Left cardiac atrium (tissue), 4 donors: ENCODE results near the gene CHST11. TPM values are rescaled to one million over a fixed set of nuclear protein-coding genes. Genes with fewer than 3 reads are reported as not detected.

Experiments
- ATAC-seq, 2 donors: fragments of 200-7000 bp; cut with Tn5 transposase; one replicate each; pipeline ENCODE4 v1.9.1; 2020; ENCODE audit warnings: mild to moderate bottlenecking in 2 of 2, moderate library complexity in 2 of 2
- DNase-seq: peaks from one replicate; pipeline ENCODE4 v3.0.0-alpha.2; 2020
- intact Hi-C, 2 donors: fragments of 100-400 bp; cut with DNase I; formaldehyde crosslinking; loops; one replicate each; pipeline versions ENCODE4 v1.14.1 to v1.15.1; 2022 to 2023
- total RNA-seq, 2 donors: library from RNA; stranded (reverse); fragmentation: NEBNext Ultra II Directional; extraction: Animal tissue kit (Norgen Biotek cat#: 25700); gene quantifications; one replicate each; pipeline ENCODE4 v1.2.1, GENCODE V29; 2021
- donor health status: DM: no; HTN: yes; CAD: no.
- donor health status: DM: no; HTN: yes; CAD: no; lungs with severe emphysema.
- donor health status: DM: yes; HTN: yes; CAD: no.
- donor health status: Dilated cardiomyopathy.

CHST11 gene
- total RNA-seq, 2 donors from 2014 or later, result 12.9 to 17.7 TPM

DNA sequence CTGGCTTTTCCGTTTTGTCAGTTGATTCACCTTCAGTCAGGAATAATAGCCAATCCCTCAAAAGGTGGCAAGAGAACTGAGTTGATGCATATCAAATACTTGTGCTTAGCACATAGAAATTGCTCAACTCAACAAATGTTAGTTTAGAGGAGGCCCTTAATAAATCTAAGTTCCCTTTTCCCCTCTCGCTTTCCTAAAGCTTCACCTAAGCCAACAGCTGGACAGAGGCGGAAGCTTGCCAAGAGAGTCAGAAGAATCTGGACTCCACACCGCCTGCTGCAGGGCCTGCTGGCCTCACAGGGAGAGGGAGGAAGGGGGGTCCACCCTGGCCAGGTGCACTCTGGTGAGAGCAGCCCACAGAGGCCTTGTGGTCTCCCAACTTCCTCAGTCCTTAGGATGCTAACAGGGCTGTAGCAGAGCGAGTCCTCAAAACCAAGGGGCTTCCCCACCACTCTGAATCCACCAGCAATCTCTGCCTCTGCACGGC is 213.1 kb downstream of the CHST11 start:
- intact Hi-C loops, result loop anchor here in 1 of 2 donors (5.0 to 10.0 kb wide), 2 partner anchors 195 to 213 kb away; partner anchors contain the start of gene CHST11
- peak in 1 of 2 donors; percentile 5 for ATAC-seq
- DNase-seq, result peak; percentile 50

DNA sequence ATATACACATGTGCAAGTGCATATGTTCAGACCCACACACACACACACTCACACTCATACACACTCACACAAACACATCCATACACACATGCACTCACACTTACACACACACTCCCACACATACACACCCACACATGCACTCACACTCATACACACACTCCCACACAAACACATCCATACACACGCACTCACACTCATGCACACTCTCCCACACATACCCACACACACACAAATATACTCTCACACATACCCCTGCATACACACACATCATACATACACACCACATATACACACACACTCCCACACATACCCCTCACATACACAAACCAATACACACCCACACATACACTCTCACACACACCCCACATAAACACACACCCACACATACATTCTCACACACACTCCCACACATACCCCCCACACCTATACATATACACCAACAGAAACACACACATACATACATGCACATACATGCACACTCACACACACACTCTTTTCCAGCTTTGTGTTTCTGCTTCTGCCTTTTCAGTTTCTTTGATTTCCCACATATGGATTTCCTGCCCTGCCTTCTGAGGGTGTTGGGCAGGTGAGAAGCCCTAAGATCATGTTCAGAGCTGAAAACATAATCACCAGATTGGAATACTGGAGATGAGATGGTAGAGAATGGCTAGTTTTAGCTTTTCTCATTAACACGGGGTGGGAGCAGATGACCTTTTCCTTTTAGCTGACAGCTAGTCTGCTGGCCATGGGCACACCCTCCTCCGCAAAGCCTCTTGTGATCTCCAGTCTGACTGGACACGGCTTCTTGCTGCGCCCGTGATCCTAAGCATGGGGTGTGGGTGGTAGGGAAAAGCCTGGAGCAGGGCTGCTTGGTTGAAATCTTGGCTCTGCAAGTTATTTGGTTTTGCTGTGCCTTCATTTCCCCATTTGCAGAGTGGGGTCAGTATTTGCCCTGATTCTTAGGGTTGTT is 214.0 kb downstream of the CHST11 start:
- peak; percentile 43 for DNase-seq
- ATAC-seq, result no peak
- intact Hi-C loops, result loop anchor here in 1 of 2 donors (10.0 kb wide), 1 partner anchor 194 kb away; no protein-coding TSS in a partner anchor

- intact Hi-C loops, result loop anchor here in 1 of 2 donors (10.0 kb wide), 1 partner anchor 193 kb away; no protein-coding TSS in a partner anchor
- peak; percentile 89 for DNase-seq
- peak; percentile 59 to 64 for ATAC-seq
These were observed 214.8 kb downstream of the CHST11 start for GRCh38 chr12:104671409-104672095.

DNA sequence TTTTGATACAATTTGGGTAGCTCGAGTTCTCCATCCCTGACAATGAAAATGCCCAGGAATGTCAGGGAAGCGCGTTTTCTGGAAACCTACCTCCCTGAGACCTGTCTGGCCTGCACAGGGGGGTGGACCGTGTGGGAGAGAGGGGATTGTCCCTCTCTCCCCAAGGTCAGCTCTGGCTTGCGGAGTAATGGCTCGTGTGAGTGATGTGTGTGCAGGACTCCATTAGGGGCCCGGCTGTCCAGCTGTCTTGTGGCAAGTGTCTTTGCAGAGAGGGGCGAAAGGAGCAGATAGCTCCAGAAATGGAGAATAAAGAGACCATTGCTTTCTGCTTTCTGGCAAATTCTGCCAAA is 215.3 kb downstream of the CHST11 start:
- ATAC-seq (no peak), DNase-seq (no peak)
- intact Hi-C loops, result loop anchor here in 1 of 2 donors (10.0 kb wide), 1 partner anchor 193 kb away; no protein-coding TSS in a partner anchor

- ATAC-seq (peak; percentile 49 to 70), DNase-seq (peak; percentile 61)
- intact Hi-C loops, result loop anchor here in 1 of 2 donors (10.0 kb wide), 1 partner anchor 192 kb away; no protein-coding TSS in a partner anchor
These were observed 215.9 kb downstream of the CHST11 start for GRCh38 chr12:104672501-104673265.

DNA sequence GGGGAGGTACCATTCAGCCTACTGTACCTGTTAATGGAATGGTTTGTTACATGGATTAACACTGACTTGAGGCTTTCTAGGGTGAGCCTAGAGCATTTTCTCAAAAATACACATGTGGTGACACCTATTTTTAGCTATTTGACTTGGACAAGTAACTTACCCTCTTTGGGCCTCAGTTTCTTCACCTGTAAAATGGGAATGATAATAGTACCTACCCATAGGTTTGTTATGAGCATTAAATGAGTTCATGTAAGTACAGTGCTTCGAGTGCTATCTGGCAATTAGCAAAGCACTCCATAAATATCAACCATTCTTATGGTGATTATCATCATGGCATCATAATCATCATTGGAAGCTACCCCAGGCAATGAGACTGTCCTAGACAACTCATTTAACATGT is 216.5 kb downstream of the CHST11 start:
- ATAC-seq (no peak), DNase-seq (no peak)
- intact Hi-C loops, result loop anchor here in 1 of 2 donors (10.0 kb wide), 1 partner anchor 192 kb away; no protein-coding TSS in a partner anchor

GRCh38 chr12:104673696-104674482 is 217.1 kb downstream of the CHST11 start:
- intact Hi-C loops, result loop anchor here in 1 of 2 donors (10.0 kb wide), 1 partner anchor 191 kb away; no protein-coding TSS in a partner anchor
- DNase-seq (no peak), ATAC-seq (peak in 1 of 2 donors; percentile 4)

DNA sequence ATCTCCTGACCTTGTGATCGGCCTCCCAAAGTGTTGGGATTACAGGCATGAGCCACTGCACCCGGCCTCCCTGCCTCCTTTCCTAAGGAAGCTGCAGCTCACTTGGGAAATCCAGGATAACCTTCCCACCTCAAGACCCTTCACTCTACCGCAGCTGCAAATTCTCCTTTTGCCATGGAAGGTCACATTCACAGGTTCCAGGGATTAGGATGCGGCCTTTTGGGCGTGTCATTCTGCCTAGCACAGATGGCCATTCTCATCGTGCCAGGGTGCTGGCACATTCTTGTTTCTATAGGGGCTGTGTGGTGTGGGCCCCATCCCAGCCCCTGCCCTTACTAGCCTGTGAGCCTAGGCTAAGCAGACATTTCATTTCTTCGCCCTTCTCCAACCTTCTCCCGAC is 219.9 kb downstream of the CHST11 start:
- intact Hi-C loops, result loop anchor here in 1 of 2 donors (10.0 kb wide), 1 partner anchor 188 kb away; no protein-coding TSS in a partner anchor
- DNase-seq (no peak), ATAC-seq (no peak)

DNA sequence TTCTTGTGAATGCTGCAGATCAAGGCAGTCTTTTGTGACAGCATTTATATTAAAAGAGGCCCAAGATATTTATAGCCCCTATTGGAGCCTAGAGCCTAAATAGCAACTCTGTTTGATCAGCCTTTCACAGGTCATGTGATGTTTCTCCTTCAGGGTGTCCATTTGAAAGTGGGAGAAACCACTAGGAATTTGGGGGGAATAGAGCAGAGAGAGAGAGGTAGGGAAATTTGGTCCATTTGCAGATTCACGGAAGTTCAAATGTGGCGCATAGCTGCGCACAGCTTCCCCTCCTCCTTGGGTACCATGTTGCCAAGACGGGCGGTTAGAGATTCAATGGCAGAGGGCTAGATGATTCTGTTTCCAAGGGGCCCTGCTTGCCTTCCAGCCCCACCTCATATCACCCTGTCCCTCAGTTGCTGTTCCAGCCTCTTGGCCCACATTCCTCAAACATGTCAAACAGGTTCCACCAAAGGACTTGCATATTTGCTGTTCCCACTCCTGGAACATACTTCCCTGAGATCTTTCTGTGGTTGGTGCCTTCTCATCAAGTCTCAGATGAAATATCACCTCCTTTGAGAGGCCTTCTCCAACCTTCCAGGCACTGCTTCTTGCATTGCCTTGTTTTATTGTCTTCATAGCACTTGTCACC is 220.8 kb downstream of the CHST11 start:
- intact Hi-C loops, result loop anchor here in 1 of 2 donors (10.0 kb wide), 1 partner anchor 187 kb away; no protein-coding TSS in a partner anchor
- ATAC-seq (no peak), DNase-seq (no peak)

- intact Hi-C loops, result no loop called here
These were observed 223.3 kb downstream of the CHST11 start for GRCh38 chr12:104680070-104680469.

DNA sequence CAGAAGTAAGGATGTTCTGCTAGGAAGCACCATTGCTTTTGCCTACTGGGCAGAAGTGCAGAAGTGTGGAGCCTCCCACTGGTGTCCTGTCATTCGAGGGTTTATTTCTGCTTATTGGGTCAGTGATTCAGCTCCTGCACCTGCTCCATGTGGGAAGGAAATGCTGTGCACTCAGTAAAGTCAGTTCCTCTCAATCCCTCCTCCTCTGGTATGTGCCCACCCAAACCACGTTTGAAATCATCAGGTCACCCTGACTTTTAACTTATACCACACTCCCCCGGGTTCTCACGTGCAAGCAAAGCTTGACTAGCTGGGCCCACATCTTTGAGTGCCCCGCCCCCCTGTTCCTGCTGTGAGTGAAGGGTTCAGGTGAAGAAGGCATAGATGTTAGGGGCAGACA is 223.7 kb downstream of the CHST11 start:
- intact Hi-C loops, result no loop called here
- DNase-seq (no peak), ATAC-seq (no peak)

More at GRCh38 chr12:104680070-104680469, 223.3 kb downstream of the CHST11 start:
- DNase-seq (no peak), ATAC-seq (peak in 1 of 2 donors; percentile 9)

GRCh38 chr12:104681012-104681690 is 224.4 kb downstream of the CHST11 start:
- intact Hi-C loops, result no loop called here
- DNase-seq, result no peak
- ATAC-seq, result no peak

- ATAC-seq (peak; percentile 30 to 51), DNase-seq (no peak)
- intact Hi-C loops, result no loop called here
These were observed 226.1 kb downstream of the CHST11 start for GRCh38 chr12:104682790-104683279.

DNA sequence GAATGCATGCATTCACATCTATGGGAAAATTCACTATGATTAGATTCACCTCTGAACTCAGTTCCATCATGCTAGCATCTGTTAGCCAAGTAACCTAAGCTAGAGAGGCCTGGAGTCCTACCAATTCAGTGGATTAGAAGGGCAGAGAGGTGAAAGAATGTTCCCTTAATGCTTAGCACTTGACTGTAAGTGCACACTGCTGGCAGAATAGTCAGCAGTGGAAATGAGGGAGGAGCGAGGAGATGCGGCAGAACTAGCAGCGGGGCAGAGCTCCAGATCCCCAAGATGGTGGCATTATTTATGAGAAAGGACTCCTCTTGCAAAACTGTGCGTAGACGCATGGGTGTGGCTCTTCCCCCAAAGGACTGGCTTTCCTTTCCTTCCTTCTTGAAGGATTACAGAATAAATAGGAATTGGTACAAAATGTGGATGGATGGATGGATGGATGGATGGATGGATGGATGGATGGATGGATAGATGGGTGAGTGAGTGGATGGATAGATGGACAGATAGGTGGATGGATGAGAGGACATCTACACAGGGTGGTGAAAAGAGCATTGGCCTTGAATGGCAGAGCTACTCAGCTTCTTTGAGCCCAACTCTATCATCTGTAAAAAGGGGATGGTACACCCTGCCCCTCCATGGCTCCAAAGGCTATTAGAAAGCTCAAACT is 227.2 kb downstream of the CHST11 start:
- no peak for DNase-seq
- ATAC-seq, result peak; percentile 75 to 80
- intact Hi-C loops, result no loop called here

DNA sequence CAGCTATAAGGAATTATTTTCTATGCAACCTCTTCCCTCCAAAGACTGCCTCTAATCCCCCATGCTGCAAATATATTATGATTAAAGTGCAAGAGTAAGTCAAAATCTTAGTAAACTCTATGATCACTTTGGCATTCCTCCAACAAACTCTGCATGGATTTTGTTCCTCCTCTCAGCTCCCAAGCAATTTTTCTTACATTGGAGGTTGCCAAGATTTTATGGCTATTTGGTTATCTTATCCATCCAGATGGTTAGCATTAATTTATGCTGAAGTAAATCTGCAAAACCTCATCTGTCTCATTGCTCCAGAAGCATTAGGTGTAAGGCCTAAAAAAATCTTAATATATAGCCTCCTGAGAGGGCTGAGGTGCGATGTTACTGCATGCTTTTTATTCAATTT is 228.1 kb downstream of the CHST11 start:
- intact Hi-C loops, result no loop called here
- no peak for DNase-seq

DNA sequence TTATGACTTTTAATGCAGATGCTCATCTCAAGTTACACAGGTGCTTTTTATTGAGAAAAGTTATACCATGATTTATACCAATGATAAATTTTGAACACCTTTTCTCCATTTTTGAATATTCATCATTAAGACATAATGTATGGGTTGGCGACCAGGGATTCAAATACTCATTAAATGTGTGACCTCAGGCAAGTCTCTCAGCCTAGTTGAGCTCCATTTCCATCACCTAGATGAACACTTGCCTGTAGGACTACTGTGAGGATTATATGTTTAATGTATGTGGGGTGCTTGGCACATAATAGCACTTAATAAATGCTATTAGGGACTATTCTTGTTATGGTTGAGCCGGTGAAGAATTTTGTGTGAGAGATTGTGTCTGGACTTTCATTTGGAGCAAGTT is 228.6 kb downstream of the CHST11 start:
- ATAC-seq, result no peak
- intact Hi-C loops, result no loop called here

More for the DNA sequence above, 228.1 kb downstream of the CHST11 start:
- ATAC-seq, result no peak

More for the DNA sequence above, 228.6 kb downstream of the CHST11 start:
- DNase-seq, result no peak
